OCI-LY7 (cell line): ENCODE measurements around the gene SLC6A5. TPM values are rescaled to one million over a fixed set of nuclear protein-coding genes. Genes with fewer than 3 reads are reported as not detected.

Experiments used
- BruUV-seq: library from RNA; stranded (reverse); fragments of 400-500 nt; replicated peaks from 2 replicates; lab custom pipeline; 2021; lab: Mats Ljungman, UMichigan
- CTCF ChIA-PET: fragments of 300-600 bp; sonication (Branson Sonifier 250); formaldehyde crosslinking; loops from one replicate; lab custom pipeline; 2022; ENCODE audit warnings: antibody characterized with exemption; ENCODE audit not compliant: unreplicated experiment; lab: Charles Lee
- POLR2A ChIA-PET: fragments of 300-600 bp; sonication (Branson Sonifier 250); formaldehyde crosslinking; loops from one replicate; lab custom pipeline; 2022; ENCODE audit warnings: antibody characterized with exemption; lab: Charles Lee
- DNase-seq: peaks from one replicate; pipeline ENCODE4 v3.0.0-alpha.2; 2015; ENCODE audit warnings: low spot score
- H2AFZ ChIP-seq: fragments of 200-600 bp; sonication (generic), shearing (Covaris generic); 2 replicates; pipeline ENCODE4 v1.6.1; 2014; ENCODE audit warnings: mild to moderate bottlenecking, antibody characterized with exemption, low read length, moderate library complexity
- H3K27ac ChIP-seq: fragments of 200-600 bp; sonication (generic); 2 replicates; pipeline ENCODE4 v1.5.1; 2014; ENCODE audit warnings: mixed run types, low read depth, mild to moderate bottlenecking, moderate library complexity, low read length, inconsistent platforms; ENCODE audit not compliant: poor library complexity, severe bottlenecking
- H3K36me3 ChIP-seq: fragments of 200-600 bp; sonication (generic); 2 replicates; pipeline ENCODE4 v1.6.1; 2014; ENCODE audit warnings: mild to moderate bottlenecking, antibody characterized with exemption, low read length, moderate library complexity, mixed read lengths; ENCODE audit not compliant: insufficient read depth
- H3K4me1 ChIP-seq: fragments of 200-600 bp; sonication (generic); 2 replicates; pipeline ENCODE4 v1.5.1; 2014; ENCODE audit warnings: mild to moderate bottlenecking, low read length; ENCODE audit not compliant: insufficient read depth, poor library complexity, severe bottlenecking
- H3K4me2 ChIP-seq: fragments of 200-600 bp; sonication (generic); 2 replicates; pipeline ENCODE4 v1.6.1; 2014; ENCODE audit warnings: mild to moderate bottlenecking, low read length
- H3K4me3 ChIP-seq: fragments of 200-600 bp; sonication (generic); 2 replicates; pipeline ENCODE4 v1.5.1; 2014; ENCODE audit warnings: mild to moderate bottlenecking, low read depth, low read length; ENCODE audit not compliant: poor library complexity, severe bottlenecking
- H3K79me2 ChIP-seq: fragments of 200-600 bp; sonication (generic); 2 replicates; pipeline ENCODE4 v1.6.1; 2016; ENCODE audit warnings: low read depth, mild to moderate bottlenecking, low read length, moderate library complexity, mixed read lengths; ENCODE audit not compliant: insufficient read depth
- H3K9me2 ChIP-seq: fragments of 200-600 bp; sonication (generic); 2 replicates; pipeline ENCODE4 v1.6.1; 2016; ENCODE audit warnings: mild to moderate bottlenecking, low read length, mixed read lengths; ENCODE audit not compliant: insufficient read depth
- H3K9me3 ChIP-seq: fragments of 200-600 bp; sonication (generic); 2 replicates; pipeline ENCODE4 v1.6.1; 2014; ENCODE audit warnings: mild to moderate bottlenecking, mixed run types, low read length, mixed read lengths
- H4K20me1 ChIP-seq: fragments of 200-600 bp; sonication (generic); 2 replicates; pipeline ENCODE4 v1.6.1; 2014; ENCODE audit warnings: mild to moderate bottlenecking, antibody characterized with exemption, low read length, moderate library complexity, mixed read lengths; ENCODE audit not compliant: insufficient read depth
- EZH2phosphoT487 ChIP-seq: fragments of 200-600 bp; sonication (generic); IDR thresholded peaks from 2 replicates; pipeline ENCODE4 v1.6.1; 2018; ENCODE audit warnings: low read depth, borderline replicate concordance, mild to moderate bottlenecking, mixed run types, antibody characterized with exemption, low read length, moderate library complexity, mixed read lengths
- intact Hi-C: fragments of 100-400 bp; cut with micrococcal nuclease; formaldehyde crosslinking; loops from one replicate; pipeline ENCODE4 v1.10.0; 2022; ENCODE audit not compliant: unreplicated experiment
- total RNA-seq, 2 experiments: library from RNA; depleted of rRNA in 1 of 2; stranded (reverse); fragments of >200 nt in 1 of 2; shearing (Covaris generic) in 1 of 2; gene quantifications; 2 replicates each; pipeline ENCODE4 v1.2.3, GENCODE V29; 2014 to 2022
- TF ChIP-seq, protein P1 (sequence below): fragments of 200-600 bp; sonication (generic); conservative IDR thresholded peaks from 2 replicates; pipeline ENCODE4 v1.5.1; 2014; ENCODE audit warnings: mild to moderate bottlenecking, antibody characterized with exemption, low read length, moderate library complexity, mixed read lengths

Gene SLC6A5
- total RNA-seq, 2 experiments from 2014 or later: not detected

DNA sequence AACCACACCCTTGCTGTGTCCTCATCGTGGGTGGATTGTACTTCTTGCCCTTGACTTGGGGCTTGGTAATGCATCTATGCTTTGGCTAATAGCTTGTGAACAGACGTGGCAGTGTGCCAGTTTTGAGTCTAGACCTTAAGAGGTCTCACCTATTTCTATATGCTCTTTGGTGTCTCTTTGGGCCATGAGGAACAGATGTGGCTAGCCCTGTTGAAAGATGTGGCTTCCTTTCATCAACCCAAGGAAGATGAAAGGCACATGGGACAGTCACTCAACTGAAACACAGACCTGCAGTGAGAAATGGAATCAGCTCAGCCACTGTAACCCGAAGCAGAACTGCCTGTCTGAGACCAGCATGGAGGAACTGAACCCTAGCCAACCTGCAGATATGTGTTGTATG is 62.0 kb downstream of the SLC6A5 start:
- intact Hi-C loops: no loop called here
- no peak overlapping the region for H3K27ac ChIP-seq

GRCh38 chr11:20661850-20662249 is 62.4 kb downstream of the SLC6A5 start:
- CTCF ChIA-PET: no interaction called here
- Histone ChIP-seq H3K27ac (no peak overlapping the region), H3K9me2 (no peaks in the 10 kb centered on the region), H4K20me1 (no peaks in the 10 kb centered on the region), H3K9me3 (no peaks in the 10 kb centered on the region), H3K4me1 (no peaks in the 10 kb centered on the region), H3K4me2 (no peak overlapping the region), H3K79me2 (no peaks in the 10 kb centered on the region), H2AFZ (no peak overlapping the region), H3K36me3 (no peaks in the 10 kb centered on the region), H3K4me3 (no peak overlapping the region)
- TF ChIP-seq, protein P1, sequence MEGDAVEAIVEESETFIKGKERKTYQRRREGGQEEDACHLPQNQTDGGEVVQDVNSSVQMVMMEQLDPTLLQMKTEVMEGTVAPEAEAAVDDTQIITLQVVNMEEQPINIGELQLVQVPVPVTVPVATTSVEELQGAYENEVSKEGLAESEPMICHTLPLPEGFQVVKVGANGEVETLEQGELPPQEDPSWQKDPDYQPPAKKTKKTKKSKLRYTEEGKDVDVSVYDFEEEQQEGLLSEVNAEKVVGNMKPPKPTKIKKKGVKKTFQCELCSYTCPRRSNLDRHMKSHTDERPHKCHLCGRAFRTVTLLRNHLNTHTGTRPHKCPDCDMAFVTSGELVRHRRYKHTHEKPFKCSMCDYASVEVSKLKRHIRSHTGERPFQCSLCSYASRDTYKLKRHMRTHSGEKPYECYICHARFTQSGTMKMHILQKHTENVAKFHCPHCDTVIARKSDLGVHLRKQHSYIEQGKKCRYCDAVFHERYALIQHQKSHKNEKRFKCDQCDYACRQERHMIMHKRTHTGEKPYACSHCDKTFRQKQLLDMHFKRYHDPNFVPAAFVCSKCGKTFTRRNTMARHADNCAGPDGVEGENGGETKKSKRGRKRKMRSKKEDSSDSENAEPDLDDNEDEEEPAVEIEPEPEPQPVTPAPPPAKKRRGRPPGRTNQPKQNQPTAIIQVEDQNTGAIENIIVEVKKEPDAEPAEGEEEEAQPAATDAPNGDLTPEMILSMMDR: no peak
- POLR2A ChIA-PET: no interaction called here
- BruUV-seq: no TSS peak
- no peak for DNase-seq
- intact Hi-C loops: no loop called here

More for the DNA sequence above, 62.0 kb downstream of the SLC6A5 start:
- POLR2A ChIA-PET: no interaction called here
- Histone ChIP-seq H2AFZ (no peak overlapping the region), H3K4me1 (no peaks in the 10 kb centered on the region), H3K4me2 (no peak overlapping the region), H4K20me1 (no peaks in the 10 kb centered on the region), H3K9me2 (no peaks in the 10 kb centered on the region), H3K36me3 (no peaks in the 10 kb centered on the region), H3K4me3 (no peak overlapping the region), H3K79me2 (no peaks in the 10 kb centered on the region), H3K9me3 (no peaks in the 10 kb centered on the region)
- CTCF ChIA-PET: no interaction called here
- TF ChIP-seq EZH2phosphoT487: no peak
- TF ChIP-seq, protein P1: no peak
- no peak for DNase-seq
- BruUV-seq: no TSS peak

GRCh38 chr11:20668131-20668809 is 68.9 kb downstream of the SLC6A5 start:
- POLR2A ChIA-PET: no interaction called here
- no peaks in the 10 kb centered on the region for H4K20me1 ChIP-seq
- no peak overlapping the region for H3K27ac ChIP-seq
- no peaks in the 10 kb centered on the region for H3K9me2 ChIP-seq
- intact Hi-C loops: no loop called here
- no peak for TF ChIP-seq EZH2phosphoT487
- TF ChIP-seq, protein P1: no peak
- no peaks in the 10 kb centered on the region for H3K36me3 ChIP-seq
- H3K4me1 ChIP-seq: no peaks in the 10 kb centered on the region
- no peak overlapping the region for H3K4me2 ChIP-seq
- BruUV-seq: no TSS peak
- CTCF ChIA-PET: no interaction called here
- H3K9me3 ChIP-seq: no peaks in the 10 kb centered on the region
- DNase-seq: no peak
- no peak overlapping the region for H2AFZ ChIP-seq
- no peak overlapping the region for H3K4me3 ChIP-seq
- H3K79me2 ChIP-seq: no peaks in the 10 kb centered on the region
